Duodenal mucosa (tissue), 2 donors: Measurements from ENCODE around the gene GMIP.

Experiments used
- H3K27ac ChIP-seq: one replicate; pipeline ENCODE4 v1.7.0; 2013; ENCODE audit warnings: low read depth, low read length
- H3K27me3 ChIP-seq, 2 donors: one replicate each; pipeline ENCODE4 v1.7.0; 2013; ENCODE audit warnings: low read length in 2 of 2, control low read depth in 1 of 2; ENCODE audit not compliant: insufficient read depth in 2 of 2, control insufficient read depth in 1 of 2
- H3K36me3 ChIP-seq, 2 donors: one replicate each; pipeline ENCODE4 v1.7.0; 2013; ENCODE audit warnings: low read length in 2 of 2, control low read depth in 1 of 2; ENCODE audit not compliant: insufficient read depth in 2 of 2, control insufficient read depth in 1 of 2
- H3K4me1 ChIP-seq, 2 donors: one replicate each; pipeline ENCODE4 v1.7.0; 2013; ENCODE audit warnings: low read length in 2 of 2, control low read depth in 1 of 2; ENCODE audit not compliant: insufficient read depth in 2 of 2, control insufficient read depth in 1 of 2
- H3K4me3 ChIP-seq, 2 donors: one replicate each; pipeline ENCODE4 v1.7.0; 2013; ENCODE audit warnings: low read length in 2 of 2, low read depth in 1 of 2
- H3K9ac ChIP-seq, 2 donors: one replicate each; pipeline ENCODE4 v1.7.0; 2013; ENCODE audit warnings: low read length in 2 of 2, low read depth in 1 of 2
- H3K9me3 ChIP-seq, 2 donors: one replicate each; pipeline ENCODE4 v1.7.0; 2013; ENCODE audit warnings: low read length in 2 of 2, control low read depth in 1 of 2; ENCODE audit not compliant: control insufficient read depth in 1 of 2

GMIP gene

GRCh38 chr19:19636573-19637185 lies 6.8 kb downstream of the GMIP start:
- H3K27me3 ChIP-seq, result no peaks in the 10 kb centered on the region
- H3K9me3 ChIP-seq, result no peaks in the 10 kb centered on the region
- H3K4me3 ChIP-seq, result no peak overlapping the region
- peaks cover 33 to 36% of the 10 kb centered on the region in 2 donors for H3K36me3 ChIP-seq
- peaks cover 0 to 1% of the 10 kb centered on the region in 2 donors for H3K4me1 ChIP-seq
- H3K27ac ChIP-seq, result no peak overlapping the region
- no peak overlapping the region for H3K9ac ChIP-seq

- Histone ChIP-seq H3K4me1 (no peaks in the 10 kb centered on the region), H3K27ac (no peak overlapping the region)
These were observed 8.1 kb downstream of the GMIP start for GRCh38 chr19:19635313-19635702.

GRCh38 chr19:19634516-19635312 lies 8.7 kb downstream of the GMIP start:
- peaks cover 28 to 29% of the 10 kb centered on the region in 2 donors for H3K36me3 ChIP-seq

More at GRCh38 chr19:19635313-19635702, 8.1 kb downstream of the GMIP start:
- Histone ChIP-seq H3K4me3 (no peak overlapping the region), H3K36me3 (peaks cover 31 to 34% of the 10 kb centered on the region in 2 donors), H3K27me3 (no peaks in the 10 kb centered on the region), H3K9ac (no peak overlapping the region), H3K9me3 (no peaks in the 10 kb centered on the region)

GRCh38 chr19:19633711-19634515 lies 9.5 kb downstream of the GMIP start:
- H3K36me3 ChIP-seq, result peaks cover 27 to 29% of the 10 kb centered on the region in 2 donors
- no peak overlapping the region for H3K27ac ChIP-seq

More at GRCh38 chr19:19634516-19635312, 8.7 kb downstream of the GMIP start:
- Histone ChIP-seq H3K4me1 (no peaks in the 10 kb centered on the region), H3K9ac (no peak overlapping the region), H3K4me3 (no peak overlapping the region), H3K27ac (no peak overlapping the region), H3K27me3 (no peaks in the 10 kb centered on the region), H3K9me3 (no peaks in the 10 kb centered on the region)

GRCh38 chr19:19632661-19633060 lies 10.8 kb downstream of the GMIP start:
- Histone ChIP-seq H3K27me3 (no peaks in the 10 kb centered on the region), H3K36me3 (peaks cover 23 to 29% of the 10 kb centered on the region in 2 donors), H3K4me3 (no peak overlapping the region), H3K9ac (no peak overlapping the region), H3K9me3 (no peaks in the 10 kb centered on the region), H3K4me1 (peaks cover 0 to 2% of the 10 kb centered on the region in 2 donors), H3K27ac (no peak overlapping the region)

More at GRCh38 chr19:19633711-19634515, 9.5 kb downstream of the GMIP start:
- H3K4me1 ChIP-seq, result no peaks in the 10 kb centered on the region
- H3K27me3 ChIP-seq, result no peaks in the 10 kb centered on the region
- H3K9me3 ChIP-seq, result no peaks in the 10 kb centered on the region
- H3K9ac ChIP-seq, result no peak overlapping the region
- H3K4me3 ChIP-seq, result no peak overlapping the region

GRCh38 chr19:19631346-19631745 lies 12.1 kb downstream of the GMIP start:
- Histone ChIP-seq H3K36me3 (peaks cover 19 to 22% of the 10 kb centered on the region in 2 donors), H3K27me3 (no peaks in the 10 kb centered on the region), H3K9me3 (no peaks in the 10 kb centered on the region), H3K4me1 (peaks cover 0 to 8% of the 10 kb centered on the region in 2 donors), H3K27ac (no peak overlapping the region), H3K4me3 (no peak overlapping the region), H3K9ac (no peak overlapping the region)

- Histone ChIP-seq H3K36me3 (peaks cover 16 to 21% of the 10 kb centered on the region in 2 donors), H3K4me3 (no peak overlapping the region), H3K9ac (no peak overlapping the region), H3K27ac (no peak overlapping the region), H3K9me3 (no peaks in the 10 kb centered on the region), H3K4me1 (peaks cover 0 to 8% of the 10 kb centered on the region in 2 donors), H3K27me3 (no peaks in the 10 kb centered on the region)
These were observed 13.0 kb downstream of the GMIP start for GRCh38 chr19:19630426-19630825.

GRCh38 chr19:19630062-19630414 lies 13.4 kb downstream of the GMIP start:
- peaks cover 0 to 8% of the 10 kb centered on the region in 2 donors for H3K4me1 ChIP-seq
- H3K9ac ChIP-seq, result no peak overlapping the region
- no peaks in the 10 kb centered on the region for H3K27me3 ChIP-seq
- H3K9me3 ChIP-seq, result no peaks in the 10 kb centered on the region
- H3K36me3 ChIP-seq, result peaks cover 12 to 17% of the 10 kb centered on the region in 2 donors
- H3K27ac ChIP-seq, result no peak overlapping the region
- no peak overlapping the region for H3K4me3 ChIP-seq

GRCh38 chr19:19628501-19629134 lies 14.8 kb downstream of the GMIP start:
- Histone ChIP-seq H3K36me3 (peaks cover 0 to 5% of the 10 kb centered on the region in 2 donors), H3K27ac (peak overlapping the region; percentile 11), H3K27me3 (no peaks in the 10 kb centered on the region), H3K9me3 (no peaks in the 10 kb centered on the region), H3K4me3 (peak overlapping the region; percentile 46 to 73), H3K9ac (peak overlapping the region; percentile 25 to 41), H3K4me1 (peaks cover 0 to 8% of the 10 kb centered on the region in 2 donors)
